Gastroesophageal sphincter (tissue), 3 donors: ENCODE results near the gene NRP1.

Source experiments
- CTCF ChIP-seq, 4 experiments: fragments of 200-600 bp in 2 of 4; fragments of 450-650 bp in 2 of 4; sonication (generic) in 1 of 4; IDR thresholded peaks; one replicate each; pipeline ENCODE4 v1.5.1; 2017 to 2019; ENCODE audit warnings: antibody characterized with exemption in 4 of 4, mild to moderate bottlenecking in 2 of 4, moderate library complexity in 2 of 4
- EP300 ChIP-seq: sonication (generic); formaldehyde crosslinking; IDR thresholded peaks from one replicate; pipeline ENCODE4 v1.6.1; 2017; ENCODE audit warnings: antibody characterized with exemption, mild to moderate bottlenecking
- POLR2A ChIP-seq, 2 donors: fragments of 450-650 bp; IDR thresholded peaks; one replicate each; pipeline ENCODE4 v1.6.1; 2017; ENCODE audit warnings: antibody characterized with exemption in 2 of 2, mild to moderate bottlenecking in 2 of 2, moderate library complexity in 1 of 2
- POLR2AphosphoS5 ChIP-seq: sonication (generic); formaldehyde crosslinking; IDR thresholded peaks from one replicate; pipeline ENCODE4 v1.6.1; 2017; ENCODE audit warnings: antibody characterized with exemption

GRCh38 chr10:33240931-33241330 lies 93.5 kb downstream of the NRP1 start:
- TF ChIP-seq POLR2A (IDR thresholded peaks at IDR 0.05) (no peak), CTCF (IDR thresholded peaks at IDR 0.05) (no peak), EP300 (no peak), POLR2AphosphoS5 (no peak)
